GM21717 (cell line): Measurements from ENCODE around the gene UQCRH.
"Not testable (repeated sequence)": the region's sequence is repeated elsewhere in the genome, so short reads cannot be mapped to it uniquely, and the experiment has no call there.

Experiments
- ATAC-seq: cut with Tn5 transposase; IDR thresholded peaks from one replicate; pipeline ENCODE4 v1.9.1; 2021; ENCODE audit warnings: mild to moderate bottlenecking, moderate library complexity; ENCODE audit not compliant: unreplicated experiment

The UQCRH gene

DNA sequence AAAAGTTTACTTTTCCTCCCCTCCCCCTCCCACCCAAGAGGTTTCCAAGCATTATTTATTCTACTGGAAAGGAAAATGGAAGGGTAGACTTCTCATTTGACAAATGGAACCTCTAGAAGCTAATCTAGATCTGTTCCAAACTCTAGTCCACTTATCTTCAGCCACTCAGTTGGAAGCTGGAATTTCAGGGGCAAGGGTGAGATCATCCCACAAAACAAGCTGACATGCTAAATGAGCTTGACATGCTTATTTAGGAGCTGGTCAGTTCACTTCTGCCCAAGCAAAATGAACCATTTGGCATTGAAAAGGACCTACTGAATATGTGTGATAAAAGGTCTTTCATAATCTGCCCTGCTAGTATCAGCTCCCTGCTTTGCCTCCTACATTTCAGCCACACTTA is 5.1 kb upstream of the UQCRH start:
- ATAC-seq: no peak

DNA sequence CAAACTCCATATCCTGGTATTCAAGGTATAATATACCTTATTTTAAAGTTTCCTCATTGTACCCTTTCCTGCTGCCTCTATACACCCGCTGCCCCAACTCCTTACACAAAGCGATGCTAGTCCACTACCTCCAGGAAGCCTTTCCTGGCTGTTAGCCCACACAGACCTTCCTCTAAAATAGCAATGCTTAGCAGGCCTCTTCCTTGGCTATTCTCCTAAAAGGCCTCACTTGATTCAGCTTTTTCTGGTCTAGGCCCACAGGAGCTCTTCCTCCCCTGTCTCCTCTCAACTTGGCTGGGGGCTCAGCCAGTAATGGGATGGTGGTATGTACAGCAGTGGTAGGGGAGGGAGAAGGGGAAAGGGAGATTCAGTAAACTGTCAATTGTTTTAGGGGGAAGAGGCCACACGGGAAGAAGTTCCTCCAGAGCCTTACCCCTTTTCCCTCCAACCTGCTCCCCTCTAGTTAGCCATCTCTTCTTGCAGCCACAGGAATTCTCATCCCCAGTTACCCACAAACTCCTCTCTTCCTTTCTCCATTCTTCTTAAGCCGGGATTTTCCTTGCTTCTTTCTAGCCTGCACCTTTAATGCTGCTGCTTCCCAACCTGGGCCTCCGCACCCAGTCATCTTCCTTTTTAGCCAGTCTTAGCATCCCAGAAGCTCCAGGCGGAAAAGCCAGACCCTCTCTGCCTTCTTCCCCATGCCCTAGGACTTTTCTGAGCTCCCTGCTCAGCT is 2.7 kb upstream of the UQCRH start:
- no peak for ATAC-seq

DNA sequence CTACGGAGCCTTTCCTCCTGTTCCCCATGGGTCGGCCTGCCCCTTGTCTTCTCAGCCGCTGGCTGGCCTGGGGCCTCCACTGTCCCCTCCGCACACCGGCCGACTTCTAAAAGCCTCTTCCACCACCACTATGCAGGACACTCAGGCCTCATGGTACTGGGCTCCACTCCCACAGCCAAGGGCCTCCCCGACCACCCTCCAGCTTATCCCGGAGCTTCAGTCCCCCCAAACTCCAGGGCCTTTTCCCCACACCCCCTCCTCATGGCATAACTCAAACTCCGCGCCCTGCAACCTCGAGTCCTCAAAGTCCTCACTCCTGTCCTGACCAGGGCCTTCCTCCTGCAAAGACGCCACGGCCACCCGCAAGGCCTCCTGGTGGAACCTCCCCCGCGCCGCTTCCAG is 2.1 kb upstream of the UQCRH start:
- ATAC-seq: no peak

DNA sequence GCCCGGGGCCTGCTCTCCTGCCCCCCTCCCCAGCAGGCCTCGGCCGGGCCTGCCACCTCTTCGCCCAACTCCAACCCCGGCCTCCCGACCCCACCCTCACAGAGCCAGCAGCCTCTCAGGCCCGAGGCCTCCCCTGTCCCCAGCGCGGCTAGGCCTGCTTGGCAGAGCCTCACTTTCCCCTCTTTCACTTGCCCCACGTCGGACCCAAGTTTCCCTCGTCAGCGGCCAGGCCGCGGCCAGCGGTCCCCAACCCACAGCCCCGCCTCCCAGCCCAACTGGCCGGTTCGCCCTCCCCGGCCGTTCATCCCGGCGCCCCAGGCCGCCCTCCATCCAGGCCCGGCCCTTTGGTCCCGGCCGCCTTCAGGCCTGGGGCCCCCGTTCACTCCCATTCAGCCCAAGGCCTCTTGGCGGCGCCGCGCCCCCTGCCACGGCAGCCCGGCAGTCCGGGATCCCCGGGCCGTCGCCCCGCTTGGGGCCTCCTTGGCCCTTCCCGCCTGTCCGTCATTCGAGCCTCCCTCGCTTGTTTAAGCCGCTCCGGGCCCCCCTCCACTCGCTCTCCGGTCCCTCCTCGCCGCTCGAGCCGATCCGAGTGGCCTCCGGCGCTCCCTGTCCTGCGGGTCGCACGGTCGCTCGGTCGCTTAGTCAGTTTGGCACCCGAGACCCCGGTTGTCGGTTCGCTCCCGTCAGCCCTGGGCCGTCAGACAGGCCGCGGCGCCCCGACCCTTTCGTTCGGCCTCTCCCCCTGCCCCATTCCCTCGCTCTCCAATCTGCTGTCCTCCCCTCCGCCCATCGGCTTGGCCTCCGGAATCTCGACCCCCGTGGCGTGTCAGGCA is 1.5 kb upstream of the UQCRH start:
- ATAC-seq: peak; percentile 28

DNA sequence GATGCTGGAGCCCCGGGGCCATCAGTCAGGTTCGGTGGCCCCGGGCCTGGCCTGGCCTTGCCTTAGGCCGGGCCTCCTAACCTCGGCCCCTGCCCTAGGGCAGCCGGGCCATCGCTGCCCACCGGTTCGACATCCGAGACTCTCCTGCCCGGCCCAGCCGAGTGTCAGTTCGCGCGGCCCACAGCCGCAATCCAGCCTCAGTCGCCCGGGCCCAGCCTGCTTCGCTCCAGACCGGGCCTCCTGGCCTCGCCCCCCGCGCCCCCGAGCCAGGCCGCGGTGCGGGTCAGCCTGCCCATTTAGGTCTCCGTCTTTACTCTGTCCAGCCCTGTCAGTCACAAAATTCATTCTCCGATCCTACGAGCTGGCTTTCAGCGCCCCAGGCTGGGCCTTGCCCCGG is 859 bp upstream of the UQCRH start:
- ATAC-seq: peak; percentile 8

DNA sequence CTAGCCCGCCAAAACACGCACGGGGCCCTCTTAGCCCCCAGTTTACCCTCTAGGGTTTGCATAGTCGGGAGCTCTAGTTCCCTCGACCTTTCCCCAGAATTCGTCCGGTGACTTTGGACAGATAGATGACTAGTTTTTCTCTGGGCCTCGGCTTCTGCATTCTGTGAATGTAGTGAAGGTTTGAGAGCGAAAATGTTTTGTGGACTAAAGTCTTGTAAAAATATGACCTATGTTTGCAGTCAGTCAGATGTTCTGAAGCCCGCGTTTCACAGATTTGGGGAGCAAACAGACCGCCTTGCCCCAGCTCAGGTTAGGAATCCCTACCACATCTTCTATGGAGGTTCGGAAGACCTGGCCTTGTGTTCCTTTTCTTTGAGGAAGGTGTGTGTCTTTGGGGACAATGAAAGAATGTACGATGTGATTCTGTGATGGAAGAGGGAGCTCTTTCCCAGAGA is 401 bp downstream of the UQCRH start:
- no peak for ATAC-seq

DNA sequence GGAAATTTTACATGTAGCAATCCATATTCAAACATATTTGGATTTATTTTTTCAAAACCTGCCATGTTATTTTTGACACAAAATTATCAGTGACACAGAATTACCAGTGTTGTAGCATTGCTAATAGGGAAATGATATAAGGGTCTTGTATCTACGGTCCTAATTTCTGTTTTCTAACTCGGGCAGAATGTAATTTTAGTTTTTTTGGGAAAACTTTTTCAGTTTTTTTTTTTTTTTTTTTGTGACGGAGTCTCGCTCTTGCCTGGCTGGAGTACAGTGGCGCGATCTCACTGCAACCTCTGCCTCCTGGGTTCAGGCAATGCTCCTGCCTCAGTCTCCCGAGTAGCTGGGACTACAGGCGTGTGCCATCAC is 2.6 kb downstream of the UQCRH start:
- no peak for ATAC-seq

DNA sequence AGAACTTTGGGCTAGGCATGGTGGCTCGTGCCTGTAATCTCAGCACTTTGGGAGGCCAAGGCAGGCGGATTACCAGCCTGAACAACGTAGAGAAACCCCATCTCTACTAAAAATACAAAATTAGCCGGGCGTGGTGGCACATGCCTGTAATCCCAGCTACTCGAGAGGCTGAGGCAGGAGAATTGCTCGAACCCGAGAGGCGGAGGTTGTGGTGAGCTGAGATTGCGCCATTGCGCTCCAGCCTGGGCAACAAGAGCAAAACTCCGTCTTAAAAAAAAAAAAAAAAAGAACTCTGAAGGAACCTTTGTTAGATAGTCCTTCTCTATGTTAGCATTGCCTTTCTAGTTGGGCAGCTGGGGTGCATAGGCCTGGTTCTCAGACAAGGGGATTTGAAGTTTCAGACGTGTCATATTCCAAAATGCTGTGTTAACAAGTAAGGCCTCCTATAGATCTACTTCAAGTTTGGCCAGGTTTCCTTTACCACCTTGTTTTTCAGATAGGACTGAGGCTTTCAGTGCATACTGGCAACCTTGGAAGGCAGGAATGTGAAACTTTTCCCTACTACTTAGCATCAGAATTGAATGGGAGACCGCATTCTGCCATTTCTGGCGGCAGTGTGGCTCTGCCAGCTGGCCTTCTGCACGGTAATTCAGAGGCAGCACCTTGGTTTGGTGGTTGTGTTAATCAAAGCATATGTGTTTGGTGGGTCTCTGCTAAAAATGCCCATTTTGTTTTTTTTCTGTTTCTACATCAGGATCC is 6.1 kb downstream of the UQCRH start:
- ATAC-seq: no peak

DNA sequence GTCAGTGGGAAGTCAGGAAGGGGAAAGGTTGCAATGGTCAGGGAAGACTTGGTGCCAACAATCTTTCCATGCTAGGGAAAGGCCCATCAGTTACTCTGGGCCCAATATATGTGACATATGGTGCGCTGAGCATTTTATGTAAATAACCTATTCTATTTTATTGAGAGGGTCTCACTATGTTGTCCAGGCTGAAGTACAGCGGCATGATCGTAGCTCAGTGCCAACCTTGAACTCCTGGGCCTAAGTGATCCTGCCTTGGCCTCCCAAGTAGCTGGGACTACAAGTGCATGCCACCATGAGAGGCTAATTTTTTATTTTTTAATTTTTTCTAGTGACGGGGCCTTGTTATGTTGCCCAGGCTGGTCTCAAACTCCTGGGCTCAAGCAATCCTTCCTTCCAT is 6.8 kb downstream of the UQCRH start:
- no peak for ATAC-seq

DNA sequence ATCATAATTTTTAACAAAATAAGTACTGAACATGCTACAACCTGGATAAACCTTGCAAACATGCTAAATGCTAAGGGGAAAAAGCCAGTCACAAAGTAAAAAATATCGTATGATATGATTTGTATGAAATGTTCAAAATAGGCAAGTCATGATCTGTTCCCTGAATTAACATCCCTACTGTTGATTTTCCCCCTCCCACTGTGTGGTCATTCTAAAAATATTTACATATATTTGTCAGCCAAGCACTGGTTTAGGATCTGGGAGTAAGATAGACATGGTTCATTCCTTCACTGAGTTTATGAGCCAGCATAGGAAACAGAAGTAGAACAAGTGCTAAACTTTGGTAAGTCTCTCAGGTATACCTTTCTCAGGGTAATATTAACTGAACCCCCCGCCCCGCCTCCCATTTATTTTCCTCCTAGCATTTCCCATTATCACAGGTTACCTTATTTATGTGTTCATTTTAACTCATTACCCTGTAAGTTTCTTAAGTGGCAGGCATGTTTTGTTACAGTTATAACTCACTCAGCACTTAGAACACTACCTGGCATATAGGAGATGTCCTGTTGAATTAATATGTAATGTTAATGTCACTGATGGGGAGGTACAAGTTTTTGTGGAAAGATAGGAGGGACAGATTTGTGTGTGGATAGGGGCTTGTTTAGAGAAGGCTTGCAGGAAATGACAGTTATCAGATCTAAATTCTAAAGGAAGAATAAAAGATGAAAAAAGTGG is 12.3 kb downstream of the UQCRH start:
- no peak for ATAC-seq

DNA sequence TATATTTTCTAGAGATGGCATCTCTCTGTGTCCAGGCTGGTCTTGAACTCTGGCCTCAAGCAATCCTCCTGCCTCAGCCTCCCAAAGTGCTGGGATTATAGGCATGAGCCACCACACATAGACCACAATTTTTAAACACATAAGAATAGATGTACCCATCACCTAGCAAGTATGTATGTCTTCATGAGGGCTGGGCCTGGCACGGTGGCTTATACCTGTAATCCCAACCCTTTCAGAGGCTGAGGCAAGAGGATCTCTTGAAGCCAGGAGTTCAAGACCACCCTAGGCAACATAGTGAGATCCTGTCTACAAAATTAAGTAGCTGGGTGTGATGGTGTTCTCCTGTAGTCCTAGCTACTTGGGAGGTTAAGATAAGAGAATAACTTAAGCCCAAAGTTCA is 13.8 kb downstream of the UQCRH start:
- ATAC-seq: no peak

DNA sequence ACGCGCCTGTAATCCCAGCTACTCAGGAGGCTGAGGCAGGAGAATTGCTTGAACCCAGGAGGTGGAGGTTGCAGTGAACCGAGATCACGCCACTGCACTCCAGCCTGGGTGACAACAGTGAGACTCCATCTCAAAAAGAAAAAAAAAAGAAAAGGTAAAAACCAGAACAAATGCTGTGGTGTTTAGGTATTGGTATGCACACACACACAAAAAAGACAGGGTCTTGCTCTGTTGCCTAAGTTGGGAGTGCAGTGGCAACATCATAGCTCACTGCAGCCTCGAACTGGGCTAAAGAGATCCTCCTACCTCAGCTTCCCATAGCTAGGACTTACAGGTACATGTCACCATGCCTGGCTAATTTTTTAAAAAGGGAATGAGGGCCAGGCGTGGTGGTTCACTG is 15.8 kb downstream of the UQCRH start:
- not testable (repeated sequence) for ATAC-seq

DNA sequence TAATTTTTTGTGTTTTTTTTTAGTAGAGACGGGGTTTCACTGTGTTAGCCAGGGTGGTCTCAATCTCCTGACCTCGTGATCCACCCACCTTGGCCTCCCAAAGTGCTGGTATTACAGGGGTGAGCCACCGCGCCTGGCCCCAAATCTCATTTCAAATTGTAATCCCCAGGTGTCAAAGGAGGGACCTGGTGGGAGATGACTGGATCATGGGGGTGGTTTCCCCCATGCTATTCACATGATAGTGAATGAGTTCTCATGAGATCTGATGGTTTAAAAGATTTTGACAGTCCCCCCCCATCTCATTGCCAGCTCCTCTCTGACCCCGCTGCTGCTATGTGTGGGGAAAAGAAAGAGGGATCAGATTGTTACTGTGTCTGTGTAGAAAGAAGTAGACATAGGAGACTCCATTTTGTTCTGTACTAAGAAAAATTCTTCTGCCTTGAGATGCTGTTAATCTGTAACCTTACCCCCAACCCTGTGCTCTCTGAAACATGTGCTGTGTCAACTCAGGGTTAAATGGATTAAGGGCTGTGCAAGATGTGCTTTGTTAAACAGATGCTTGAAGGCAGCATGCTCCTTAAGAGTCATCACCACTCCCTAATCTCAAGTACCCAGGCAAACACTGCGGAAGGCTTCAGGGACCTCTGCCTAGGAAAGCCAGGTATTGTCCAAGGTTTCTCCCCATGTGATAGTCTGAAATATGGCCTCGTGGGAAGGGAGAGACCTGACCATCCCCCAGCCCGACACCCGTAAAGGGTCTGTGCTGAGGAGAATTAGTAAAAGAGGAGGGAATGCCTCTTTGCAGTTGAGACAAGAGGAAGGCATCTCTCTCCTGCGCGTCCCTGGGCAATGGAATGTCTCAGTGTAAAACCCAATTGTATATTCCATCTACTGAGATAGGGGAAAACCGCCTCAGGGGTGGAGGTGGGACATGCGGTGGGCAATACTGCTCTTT is 16.7 kb downstream of the UQCRH start:
- ATAC-seq: not testable (repeated sequence)

DNA sequence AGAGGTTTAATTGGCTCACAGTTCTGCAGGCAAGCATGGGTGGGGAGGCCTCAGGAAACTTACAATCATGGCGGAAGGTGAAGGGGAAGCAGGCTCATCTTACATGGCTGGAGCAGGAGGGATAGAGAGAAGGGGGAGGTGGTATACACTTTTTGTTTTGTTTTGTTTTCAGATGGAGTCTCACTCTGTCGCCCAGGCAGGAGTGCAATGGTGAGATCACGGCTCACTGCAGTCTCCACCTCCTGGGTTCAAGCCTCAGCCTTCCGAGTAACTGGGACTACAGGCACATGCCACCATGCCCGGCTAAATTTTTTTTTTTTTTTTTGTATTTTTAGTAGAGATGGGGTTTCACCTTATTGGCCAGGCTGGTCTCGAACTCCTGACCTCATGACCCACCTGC is 18.7 kb downstream of the UQCRH start:
- not testable (repeated sequence) for ATAC-seq

DNA sequence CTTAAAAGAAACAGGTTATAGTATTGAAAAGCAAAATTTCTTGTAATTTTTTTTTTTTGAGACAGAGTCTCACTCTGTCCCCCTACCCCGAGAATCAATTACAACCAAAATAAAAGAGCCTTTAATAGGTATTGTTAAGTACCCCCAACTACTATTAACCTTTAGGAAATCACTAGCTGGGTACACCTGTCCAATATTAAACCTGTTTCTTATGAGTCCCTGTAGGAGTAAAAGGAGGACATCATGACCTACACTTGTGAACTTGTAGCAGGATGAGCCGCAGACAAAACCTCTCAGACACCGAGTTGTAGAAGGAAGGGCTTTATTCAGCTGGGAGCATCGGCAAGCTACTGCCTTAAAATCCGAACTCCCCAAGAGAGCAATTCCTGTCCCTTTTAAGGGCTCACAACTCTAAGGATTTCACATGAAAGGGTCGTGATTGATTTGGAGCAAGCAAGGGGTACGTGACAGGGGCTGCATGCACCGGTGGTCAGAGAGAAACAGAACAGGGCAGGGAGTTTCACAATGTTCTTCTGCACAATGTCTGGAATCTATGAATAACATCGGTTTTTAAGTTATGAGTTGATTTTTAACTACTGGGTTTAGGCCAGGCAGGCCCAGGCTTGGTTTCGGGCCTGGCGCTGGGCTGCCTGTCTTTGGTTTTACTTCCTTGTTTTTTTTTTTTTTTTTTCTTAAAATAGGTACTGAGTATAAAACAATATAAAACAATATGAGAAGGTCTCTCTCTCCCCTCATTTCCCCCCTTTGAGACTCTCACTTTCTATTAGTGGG is 22.0 kb downstream of the UQCRH start:
- not testable (repeated sequence) for ATAC-seq

DNA sequence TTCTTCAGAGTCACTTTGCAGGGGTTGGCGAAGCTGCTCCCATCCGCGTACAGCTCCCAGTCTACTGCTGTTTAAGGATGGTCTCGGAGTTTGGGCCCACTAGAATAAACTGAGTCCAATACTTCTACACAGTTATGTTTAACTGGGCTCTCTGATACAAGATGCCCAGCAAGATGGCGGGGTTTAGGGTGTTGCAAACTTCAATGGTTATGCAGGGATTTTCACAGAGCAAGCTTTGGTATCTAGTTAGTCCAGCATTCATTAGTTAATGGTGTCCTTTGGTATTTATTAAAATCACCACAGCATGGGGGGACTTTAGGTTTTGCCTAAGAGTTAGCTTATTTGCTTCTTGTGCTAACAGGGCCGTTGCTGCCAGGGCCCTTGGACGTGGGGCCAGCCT is 24.7 kb downstream of the UQCRH start:
- ATAC-seq: not testable (repeated sequence)

DNA sequence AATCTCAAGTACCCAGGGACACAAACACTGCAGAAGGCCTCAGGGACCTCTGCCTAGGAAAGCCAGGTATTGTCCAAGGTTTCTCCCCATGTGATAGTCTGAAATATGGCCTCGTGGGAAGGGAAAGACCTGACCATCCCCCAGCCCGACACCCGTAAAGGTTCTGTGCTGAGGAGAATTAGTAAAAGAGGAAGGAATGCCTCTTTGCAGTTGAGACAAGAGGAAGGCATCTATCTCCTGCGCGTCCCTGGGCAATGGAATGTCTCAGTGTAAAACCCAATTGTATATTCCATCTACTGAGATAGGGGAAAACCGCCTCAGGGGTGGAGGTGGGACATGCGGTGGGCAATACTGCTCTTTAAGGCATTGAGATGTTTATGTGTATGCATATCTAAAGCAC is 26.3 kb downstream of the UQCRH start:
- ATAC-seq: not testable (repeated sequence)

DNA sequence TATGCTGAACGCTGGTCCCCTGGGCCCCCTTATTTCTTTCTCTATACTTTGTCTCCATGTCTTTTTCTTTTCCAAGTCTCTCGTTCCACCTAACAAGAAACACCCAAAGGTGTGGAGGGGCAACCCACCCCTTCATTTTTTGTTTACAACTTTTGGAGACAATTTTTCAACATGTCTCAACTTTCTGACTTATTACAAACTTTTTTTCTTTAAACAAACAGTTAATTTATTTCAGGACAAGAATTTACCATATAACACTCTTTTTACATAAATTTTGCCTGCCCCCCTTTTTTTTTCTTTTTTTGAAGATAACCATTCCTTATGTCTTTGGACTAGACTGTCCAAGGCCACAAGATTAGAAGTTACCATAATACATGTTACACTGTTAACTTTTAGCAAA is 26.9 kb downstream of the UQCRH start:
- not testable (repeated sequence) for ATAC-seq
